Activated T-cell treated with anti-CD3 and anti-CD28 coated beads for 4 hours (primary cell): ENCODE results near the gene ARMC9.
"Not testable (repeated sequence)": the region's sequence is repeated elsewhere in the genome, so short reads cannot be mapped to it uniquely, and the experiment has no call there.

Source experiments
- DNase-seq: peaks from one replicate; pipeline ENCODE4 v3.0.0-alpha.2; 2020

ARMC9 gene

GRCh38 chr2:231387904-231388724 is 189.7 kb downstream of the ARMC9 start:
- DNase-seq, result no peak

- DNase-seq, result no peak
These were observed 190.4 kb downstream of the ARMC9 start for GRCh38 chr2:231388725-231389346.

- DNase-seq, result no peak
These were observed 192.2 kb downstream of the ARMC9 start for GRCh38 chr2:231390667-231391066.

GRCh38 chr2:231391981-231392380 is 193.6 kb downstream of the ARMC9 start:
- DNase-seq, result no peak

- DNase-seq, result no peak
These were observed 194.2 kb downstream of the ARMC9 start for GRCh38 chr2:231392431-231393148.

- DNase-seq, result no peak
These were observed 195.0 kb downstream of the ARMC9 start for GRCh38 chr2:231393149-231394131.

- DNase-seq, result no peak
These were observed 196.0 kb downstream of the ARMC9 start for GRCh38 chr2:231394211-231395141.

GRCh38 chr2:231395188-231396057 is 197.0 kb downstream of the ARMC9 start, which contains the start of gene B3GNT7:
B3GNT7 (plus strand) TSS chr2:231395710; CDS start chr2:231395804, 94 bp downstream.
- no peak for DNase-seq

GRCh38 chr2:231396058-231396821 is 197.8 kb downstream of the ARMC9 start:
- DNase-seq, result no peak

GRCh38 chr2:231397011-231397927 is 198.8 kb downstream of the ARMC9 start:
- DNase-seq, result no peak

GRCh38 chr2:231397928-231398294 is 199.5 kb downstream of the ARMC9 start:
- DNase-seq, result no peak

- DNase-seq, result no peak
These were observed 200.2 kb downstream of the ARMC9 start for GRCh38 chr2:231398585-231398984.

- DNase-seq, result no peak
These were observed 200.8 kb downstream of the ARMC9 start for GRCh38 chr2:231399046-231399852.

- DNase-seq, result no peak
These were observed 201.6 kb downstream of the ARMC9 start for GRCh38 chr2:231399853-231400680.

- DNase-seq, result not testable (repeated sequence)
These were observed 202.2 kb downstream of the ARMC9 start for GRCh38 chr2:231400681-231401080.

GRCh38 chr2:231401101-231401500 is 202.7 kb downstream of the ARMC9 start:
- not testable (repeated sequence) for DNase-seq
